ENCODE data around the gene ARL17A.
"Not testable (repeated sequence)": the region's sequence is repeated elsewhere in the genome, so short reads cannot be mapped to it uniquely, and the experiment has no call there.

The ARL17A gene

GRCh38 chr17:46579083-46580075 is at the start of gene ARL17A:
Gene ARL17A (minus strand): TSS chr17:46579691. CDS start chr17:46576322, 3,369 bp downstream.
- DNase-seq (ENCODE audit: low read depth) = not testable (repeated sequence)
- H3K4me3 ChIP-seq (ENCODE audit: low read depth, low read length) = peak within 1 kb of the TSS; percentile 32

DNA sequence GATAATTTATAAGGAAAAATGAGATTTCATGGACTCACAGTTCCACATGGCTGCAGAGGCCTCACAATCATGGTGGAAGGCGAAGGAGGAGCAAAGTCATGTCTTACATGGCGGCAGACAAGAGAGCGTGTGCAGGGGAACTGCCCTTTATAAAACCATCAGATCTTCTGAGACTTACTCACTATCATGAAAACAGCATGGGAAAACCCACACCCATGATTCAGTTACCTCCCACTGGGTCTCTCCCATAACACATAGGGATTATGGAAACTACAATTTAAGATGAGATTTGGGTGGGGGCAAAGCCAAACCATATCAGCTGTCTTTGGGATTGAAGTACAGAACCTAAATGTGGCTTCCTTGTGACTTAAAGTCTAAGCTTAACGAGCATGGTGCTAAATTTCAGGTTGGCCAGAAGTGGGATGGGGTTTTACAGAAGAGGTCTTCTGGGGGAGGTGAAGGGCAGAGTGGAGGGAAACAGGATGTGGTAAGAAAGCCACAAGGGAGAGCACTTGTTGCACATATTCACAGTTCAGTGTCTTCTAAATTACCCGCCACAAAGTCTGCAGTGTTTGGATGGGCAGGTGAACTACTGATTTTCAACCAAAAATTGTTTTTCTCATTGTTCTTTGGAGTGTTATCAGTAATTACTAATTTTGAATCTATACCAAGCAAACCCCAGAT is 49.4 kb upstream of the ARL17A start:
- H3K4me3 ChIP-seq (ENCODE audit: low read depth, low read length); DNase-seq (ENCODE audit: low read depth): not testable (repeated sequence)

DNA sequence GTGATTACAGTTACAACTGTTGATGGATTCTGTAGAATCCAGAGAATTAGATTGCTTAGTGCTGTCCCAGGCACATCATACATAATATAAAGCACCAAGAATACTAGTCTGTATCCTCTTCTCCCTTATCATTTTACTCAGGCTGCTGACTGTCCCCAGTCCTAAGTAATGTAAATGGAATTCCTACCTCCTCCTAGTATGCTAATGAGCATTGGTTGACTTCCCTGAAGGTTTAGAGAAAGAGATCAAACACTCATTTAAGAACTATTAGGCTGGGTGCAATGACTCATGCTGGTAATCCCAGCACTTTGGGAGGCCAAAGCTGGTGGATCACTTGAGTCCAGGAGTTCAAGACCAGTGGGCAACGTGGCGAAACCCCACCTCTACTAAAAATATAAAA is 48.0 kb upstream of the ARL17A start:
- not testable (repeated sequence) for H3K4me3 ChIP-seq (ENCODE audit: low read depth, low read length); DNase-seq (ENCODE audit: low read depth)

- not testable (repeated sequence) for H3K4me3 ChIP-seq (ENCODE audit: low read depth, low read length); DNase-seq (ENCODE audit: low read depth)
Observed at GRCh38 chr17:46624726-46625125, 45.2 kb upstream of the ARL17A start.

- not testable (repeated sequence) for H3K4me3 ChIP-seq (ENCODE audit: low read depth, low read length); DNase-seq (ENCODE audit: low read depth)
Observed at GRCh38 chr17:46623790-46624189, 44.3 kb upstream of the ARL17A start.

DNA sequence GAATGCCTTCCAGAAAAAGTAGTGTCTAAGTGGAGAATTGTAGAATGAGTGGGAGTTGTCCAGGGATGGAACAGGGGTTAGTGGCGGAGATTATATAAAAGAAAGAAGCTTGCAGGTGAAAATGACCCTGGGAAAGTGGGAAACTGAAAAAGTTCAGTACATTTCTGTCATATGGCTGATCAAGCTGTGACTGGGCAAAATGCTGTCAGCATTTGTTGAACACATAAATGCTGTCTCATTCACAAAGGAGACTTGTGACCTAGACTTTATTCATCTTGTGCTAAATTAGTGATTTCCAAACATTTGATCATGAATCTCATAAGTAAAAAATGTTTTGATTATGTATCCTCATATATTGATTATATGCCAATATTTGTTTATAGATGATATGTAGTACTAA is 39.5 kb upstream of the ARL17A start:
- not testable (repeated sequence) for H3K4me3 ChIP-seq (ENCODE audit: low read depth, low read length); DNase-seq (ENCODE audit: low read depth)

- H3K4me3 ChIP-seq (ENCODE audit: low read depth, low read length); DNase-seq (ENCODE audit: low read depth): not testable (repeated sequence)
Observed at GRCh38 chr17:46617121-46617520, 37.6 kb upstream of the ARL17A start.

DNA sequence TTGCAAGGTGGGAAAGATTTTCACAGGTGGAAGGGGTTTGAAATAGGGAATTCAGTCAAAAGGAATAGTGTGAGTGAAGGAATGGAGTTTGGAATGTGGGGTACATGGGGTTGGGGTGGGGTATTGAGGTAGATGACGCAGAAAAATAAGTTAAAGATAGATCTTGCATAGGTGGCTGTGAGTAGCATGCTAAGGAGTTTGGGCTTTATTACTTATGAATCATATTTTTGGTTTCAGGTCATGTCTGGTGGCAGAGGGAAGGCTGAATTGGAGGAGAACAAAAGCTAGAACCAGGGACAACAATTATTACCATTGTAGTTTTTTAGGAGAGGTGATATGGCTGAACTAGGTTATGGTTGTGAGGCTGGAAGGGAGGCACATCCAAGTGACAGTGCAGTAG is 34.4 kb upstream of the ARL17A start:
- not testable (repeated sequence) for H3K4me3 ChIP-seq (ENCODE audit: low read depth, low read length); DNase-seq (ENCODE audit: low read depth)

- not testable (repeated sequence) for H3K4me3 ChIP-seq (ENCODE audit: low read depth, low read length); DNase-seq (ENCODE audit: low read depth)
Observed at GRCh38 chr17:46611304-46611703, 31.8 kb upstream of the ARL17A start.

GRCh38 chr17:46603125-46603524 is 23.6 kb upstream of the ARL17A start:
- not testable (repeated sequence) for H3K4me3 ChIP-seq (ENCODE audit: low read depth, low read length); DNase-seq (ENCODE audit: low read depth)

DNA sequence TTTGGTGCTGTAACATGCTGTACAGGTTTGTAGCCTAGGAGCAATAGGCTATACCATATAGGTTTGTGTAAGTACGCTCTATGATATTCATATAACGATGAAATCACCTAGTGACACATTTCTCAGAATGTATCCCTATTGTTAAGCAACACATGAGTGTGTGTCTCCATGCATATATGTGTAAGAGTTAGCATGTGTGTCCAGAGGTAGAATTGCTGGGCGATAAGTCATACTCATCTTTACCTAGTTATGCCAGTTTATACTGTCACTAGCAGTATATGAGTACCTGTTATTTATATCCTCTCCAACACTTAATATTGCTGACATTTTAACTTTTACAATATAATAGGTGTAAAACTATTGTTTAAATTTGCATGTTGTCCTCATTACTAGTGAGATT is 21.3 kb upstream of the ARL17A start:
- H3K4me3 ChIP-seq (ENCODE audit: low read depth, low read length) = not testable (repeated sequence)

DNA sequence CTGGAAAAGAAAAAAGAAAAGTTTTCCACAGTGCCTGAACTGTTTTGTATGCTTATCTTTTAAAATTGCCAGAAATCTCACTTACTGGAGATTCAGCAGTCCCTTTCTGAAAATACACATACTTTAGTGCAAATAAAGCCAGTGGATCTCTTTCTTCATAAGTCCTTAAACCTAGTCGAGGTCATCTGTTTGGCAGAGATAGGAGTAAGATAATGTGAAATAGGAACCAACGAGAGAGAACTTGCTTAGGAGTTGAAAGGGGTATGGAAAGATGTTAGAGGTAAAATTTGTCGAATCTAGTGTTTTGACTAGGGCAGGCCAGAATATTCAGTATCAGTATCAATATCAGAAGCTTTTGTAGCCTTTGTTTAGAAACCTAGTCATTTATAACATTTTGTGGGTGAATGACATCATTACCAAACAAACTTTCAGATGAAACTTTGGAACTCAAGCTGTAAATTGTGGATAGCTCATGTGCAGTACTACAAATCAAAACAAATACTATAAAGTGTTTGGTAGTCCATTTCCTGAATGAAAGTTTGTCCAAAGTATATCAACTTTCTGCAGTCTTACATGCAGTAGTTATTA is 18.9 kb upstream of the ARL17A start:
- H3K4me3 ChIP-seq (ENCODE audit: low read depth, low read length); DNase-seq (ENCODE audit: low read depth): not testable (repeated sequence)

More for the DNA sequence above, 21.3 kb upstream of the ARL17A start:
- DNase-seq (ENCODE audit: low read depth) = not testable (repeated sequence)

GRCh38 chr17:46591332-46591731 is 11.8 kb upstream of the ARL17A start:
- not testable (repeated sequence) for H3K4me3 ChIP-seq (ENCODE audit: low read depth, low read length); DNase-seq (ENCODE audit: low read depth)

DNA sequence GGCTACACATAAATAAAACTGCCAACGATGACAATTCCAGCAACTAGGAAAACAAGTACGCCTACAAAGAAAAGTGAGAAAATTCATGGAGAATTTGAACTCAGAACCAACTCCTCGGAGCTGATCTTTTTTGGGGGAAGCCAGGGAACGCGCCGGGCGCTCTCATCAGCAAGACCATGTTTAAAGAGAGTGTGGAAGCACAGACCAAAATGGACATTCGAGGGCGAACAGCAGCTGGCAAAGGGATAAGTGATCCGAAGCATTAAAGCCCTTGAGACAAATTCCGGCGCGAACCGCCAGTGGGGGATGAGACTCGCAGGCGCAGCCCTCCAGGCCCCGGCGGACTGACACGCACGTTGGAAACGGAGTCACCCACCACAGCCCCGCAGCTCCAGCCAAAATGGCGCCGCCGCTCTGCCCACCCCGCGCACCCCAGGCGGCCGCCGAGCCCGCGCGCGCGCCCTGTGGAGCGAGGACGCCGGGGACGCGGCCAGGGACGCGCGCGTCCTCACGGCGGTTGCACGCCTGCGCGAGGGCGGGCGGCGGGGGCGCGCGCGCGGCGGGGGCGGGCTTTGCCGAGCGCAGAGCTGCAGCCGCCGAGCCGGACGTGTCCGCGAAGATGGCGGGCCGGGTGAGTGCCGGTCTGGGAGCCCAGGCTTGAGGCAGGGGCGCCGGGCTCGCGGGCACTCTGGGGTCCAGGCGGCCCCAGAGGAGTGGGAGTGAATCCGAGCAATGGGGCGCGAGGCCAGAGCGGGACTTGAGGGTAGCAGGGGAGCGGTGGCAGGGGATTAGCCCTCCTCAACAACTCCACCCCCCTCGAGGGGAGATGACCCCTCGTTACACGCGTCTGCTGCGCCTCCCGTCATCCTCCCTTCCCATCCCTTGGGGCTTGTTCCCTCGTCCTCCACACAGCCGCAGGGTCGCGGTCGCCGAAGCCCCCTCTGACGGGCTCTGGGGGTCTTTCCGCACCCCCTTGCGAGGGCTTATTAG is 11.0 kb upstream of the ARL17A start, which contains the start of gene NSF:
NSF (plus strand) TSS at position 513 of the 990 bp plus-strand sequence; CDS start at position 620, 107 bp downstream.
- not testable (repeated sequence) for H3K4me3 ChIP-seq (ENCODE audit: low read depth, low read length); DNase-seq (ENCODE audit: low read depth)

- not testable (repeated sequence) for H3K4me3 ChIP-seq (ENCODE audit: low read depth, low read length); DNase-seq (ENCODE audit: low read depth)
Observed at GRCh38 chr17:46585444-46585843, 6.0 kb upstream of the ARL17A start.

DNA sequence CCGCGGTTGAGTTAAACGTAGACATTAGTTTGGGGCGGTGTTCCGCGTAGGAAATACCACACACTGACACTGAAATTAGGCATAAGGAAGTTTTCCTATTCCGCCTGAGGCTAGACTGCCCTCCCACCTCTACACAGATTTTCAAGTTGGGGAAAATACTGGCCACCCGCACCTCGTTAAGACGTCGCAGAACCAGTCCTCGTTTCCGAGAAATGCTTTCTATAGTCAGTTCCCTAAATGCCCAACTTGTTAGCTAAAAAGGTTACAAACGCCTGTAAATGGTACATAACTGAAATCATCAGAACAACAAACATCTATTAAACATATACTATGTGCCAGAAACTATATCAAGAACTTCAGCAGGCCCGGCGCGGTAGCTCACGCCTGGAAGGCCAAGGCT is 591 bp upstream of the ARL17A start:
- H3K4me3 ChIP-seq (ENCODE audit: low read depth, low read length) = peak overlapping the region; percentile 32
- not testable (repeated sequence) for DNase-seq (ENCODE audit: low read depth)

DNA sequence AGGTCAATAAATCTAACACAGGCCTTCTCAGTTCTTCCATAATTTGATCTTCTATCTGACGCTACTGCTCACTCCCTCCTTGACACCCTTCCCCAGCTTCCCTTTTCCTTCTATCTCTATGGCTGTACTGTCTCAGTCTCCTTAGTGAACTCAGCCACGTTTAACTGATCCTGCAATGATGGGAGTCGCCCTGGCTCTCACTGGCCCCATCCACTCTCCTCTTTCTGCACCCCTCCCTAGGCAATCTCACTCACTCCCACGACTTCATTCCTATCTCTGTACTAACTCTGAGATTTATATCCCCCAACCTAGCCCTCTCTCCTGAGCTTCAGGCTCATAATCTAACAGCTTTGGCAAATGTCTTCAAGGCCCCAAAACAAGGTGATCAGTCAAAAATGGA is 7.7 kb downstream of the ARL17A start:
- not testable (repeated sequence) for H3K4me3 ChIP-seq (ENCODE audit: low read depth, low read length); DNase-seq (ENCODE audit: low read depth)

GRCh38 chr17:46566980-46567379 is 12.5 kb downstream of the ARL17A start:
- not testable (repeated sequence) for DNase-seq (ENCODE audit: low read depth); H3K4me3 ChIP-seq (ENCODE audit: low read depth, low read length)
